ENCODE data around the gene HLA-G. TPM values are rescaled to one million over a fixed set of nuclear protein-coding genes. Genes with fewer than 3 reads are reported as not detected.
A peak's percentile ranks its signal among the peaks of the same experiment; 100 is the strongest.

HLA-G gene
- total RNA-seq, 4 donors from 2014 or later: not detected

DNA sequence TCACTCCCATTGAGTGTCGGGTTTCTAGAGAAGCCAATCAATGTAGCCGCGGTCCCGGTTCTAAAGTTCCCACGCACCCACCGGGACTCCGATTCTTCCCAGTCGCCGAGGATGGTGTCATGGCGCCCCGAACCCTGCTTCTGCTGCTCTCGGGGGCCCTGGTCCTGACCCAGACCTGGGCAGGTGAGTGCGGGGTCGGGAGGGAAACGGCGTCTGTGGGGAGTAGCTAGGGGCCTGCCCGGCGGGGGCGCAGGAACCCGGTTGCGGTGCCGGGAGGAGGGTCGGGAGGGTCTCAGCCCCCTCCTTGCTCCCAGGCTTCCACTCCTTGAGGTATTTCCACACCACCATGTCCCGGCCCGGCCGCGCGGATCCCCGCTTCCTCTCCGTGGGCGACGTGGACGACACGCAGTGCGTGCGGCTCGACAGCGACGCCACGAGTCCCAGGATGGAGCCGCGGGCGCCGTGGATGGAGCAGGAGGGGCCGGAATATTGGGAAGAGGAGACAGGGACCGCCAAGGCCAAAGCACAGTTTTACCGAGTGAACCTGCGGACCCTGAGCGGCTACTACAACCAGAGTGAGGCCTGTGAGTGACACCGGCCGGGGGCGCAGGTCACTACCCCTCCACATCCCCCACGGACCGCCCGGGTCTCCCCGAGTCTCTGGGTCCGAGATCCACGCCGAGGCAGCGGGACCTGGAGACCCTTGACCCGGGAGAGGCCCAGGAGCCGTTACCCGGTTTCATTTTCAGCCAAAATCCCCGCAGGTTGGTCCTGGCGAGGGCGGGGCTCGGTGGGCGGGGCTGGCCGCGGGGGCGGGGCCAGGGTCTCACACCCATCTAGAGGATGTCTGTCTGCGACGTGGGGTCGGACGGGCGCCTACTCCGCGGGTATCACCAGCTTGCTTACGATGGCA, 35.2 kb upstream of the HLA-G start:
- intact Hi-C loops (cut with DNase I): no loop called here
- H3K27me3 ChIP-seq: peaks cover 0 to 36% (median 0%) of the 10 kb centered on the region in 4 donors
- no peaks in the 10 kb centered on the region for H3K36me3 ChIP-seq
- H3K27ac ChIP-seq (replicated peaks in 1 of 4): peak overlapping the region in 2 of 4 donors; percentile 18 to 53
- peak overlapping the region; percentile 63 to 73 (median 66) for H3K4me3 ChIP-seq
- no peaks in the 10 kb centered on the region for H3K9me3 ChIP-seq
- peaks cover 6 to 20% (median 17%) of the 10 kb centered on the region in 4 donors for H3K4me1 ChIP-seq
- no peak for DNase-seq (ENCODE audit: extremely low spot score)
- 3% methylated on average over 38 of the region's 79 CpGs for WGBS
- TF ChIP-seq, protein P1, sequence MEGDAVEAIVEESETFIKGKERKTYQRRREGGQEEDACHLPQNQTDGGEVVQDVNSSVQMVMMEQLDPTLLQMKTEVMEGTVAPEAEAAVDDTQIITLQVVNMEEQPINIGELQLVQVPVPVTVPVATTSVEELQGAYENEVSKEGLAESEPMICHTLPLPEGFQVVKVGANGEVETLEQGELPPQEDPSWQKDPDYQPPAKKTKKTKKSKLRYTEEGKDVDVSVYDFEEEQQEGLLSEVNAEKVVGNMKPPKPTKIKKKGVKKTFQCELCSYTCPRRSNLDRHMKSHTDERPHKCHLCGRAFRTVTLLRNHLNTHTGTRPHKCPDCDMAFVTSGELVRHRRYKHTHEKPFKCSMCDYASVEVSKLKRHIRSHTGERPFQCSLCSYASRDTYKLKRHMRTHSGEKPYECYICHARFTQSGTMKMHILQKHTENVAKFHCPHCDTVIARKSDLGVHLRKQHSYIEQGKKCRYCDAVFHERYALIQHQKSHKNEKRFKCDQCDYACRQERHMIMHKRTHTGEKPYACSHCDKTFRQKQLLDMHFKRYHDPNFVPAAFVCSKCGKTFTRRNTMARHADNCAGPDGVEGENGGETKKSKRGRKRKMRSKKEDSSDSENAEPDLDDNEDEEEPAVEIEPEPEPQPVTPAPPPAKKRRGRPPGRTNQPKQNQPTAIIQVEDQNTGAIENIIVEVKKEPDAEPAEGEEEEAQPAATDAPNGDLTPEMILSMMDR (IDR thresholded peaks at IDR 0.05): peak; percentile 59 to 70 (median 64)
- TF ChIP-seq EP300 (IDR thresholded peaks at IDR 0.05): no peak
- no peak for TF ChIP-seq POLR2A (IDR thresholded peaks at IDR 0.05; ENCODE audit: low read depth)
- TF ChIP-seq POLR2AphosphoS5 (IDR thresholded peaks at IDR 0.05): peak in 1 of 2 donors; percentile 25

DNA sequence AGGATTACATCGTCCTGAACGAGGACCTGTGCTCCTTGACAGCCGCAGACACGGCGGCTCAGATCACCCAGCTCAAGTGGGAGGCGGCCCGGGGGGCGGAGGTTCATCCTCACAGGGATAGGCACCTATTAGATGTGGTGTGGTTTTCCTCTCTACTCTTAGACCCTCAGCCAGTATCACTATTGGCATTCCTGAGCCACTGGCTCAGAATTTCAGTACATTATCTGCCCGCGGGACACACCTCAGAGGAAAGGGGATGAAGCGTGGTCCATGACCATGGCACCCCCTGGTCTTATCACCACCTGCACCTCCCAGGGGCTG, 34.6 kb upstream of the HLA-G start:
- TF ChIP-seq POLR2A (IDR thresholded peaks at IDR 0.05; ENCODE audit: low read depth) (no peak), EP300 (IDR thresholded peaks at IDR 0.05) (no peak), POLR2AphosphoS5 (IDR thresholded peaks at IDR 0.05) (no peak)
- TF ChIP-seq, protein P1 (IDR thresholded peaks at IDR 0.05): no peak
- Histone ChIP-seq H3K4me1 (peaks cover 6 to 20% (median 17%) of the 10 kb centered on the region in 4 donors), H3K4me3 (peak overlapping the region; percentile 63 to 73 (median 66)), H3K27me3 (peaks cover 0 to 34% (median 0%) of the 10 kb centered on the region in 4 donors), H3K9me3 (no peaks in the 10 kb centered on the region), H3K27ac (replicated peaks in 1 of 4) (no peak overlapping the region), H3K36me3 (no peaks in the 10 kb centered on the region)
- intact Hi-C loops (cut with DNase I): no loop called here
- 76% methylated on average over 3 of the region's 11 CpGs for WGBS
- no peak for DNase-seq (ENCODE audit: extremely low spot score)

DNA sequence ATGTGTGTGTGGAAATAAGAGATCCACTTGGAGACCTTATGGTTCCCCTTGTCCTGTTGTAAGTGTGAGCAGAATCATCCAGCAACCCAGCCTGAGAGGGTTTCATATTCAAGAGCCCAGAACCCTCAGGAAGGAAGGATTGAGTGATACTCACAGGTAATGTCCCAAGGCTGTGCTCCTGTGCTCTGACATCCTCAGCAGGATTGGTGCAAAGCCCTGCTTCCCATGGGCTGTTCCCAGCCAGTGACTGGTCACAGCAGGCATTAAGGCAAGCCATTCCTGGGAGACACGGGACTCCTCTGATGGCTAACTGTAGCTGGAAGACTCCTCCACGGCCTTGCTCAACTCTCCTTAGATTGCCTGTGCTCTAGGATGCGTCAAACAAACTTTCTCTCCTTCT, 33.8 kb upstream of the HLA-G start:
- peak; percentile 47 for DNase-seq (ENCODE audit: extremely low spot score)
- Histone ChIP-seq H3K4me3 (no peak overlapping the region), H3K4me1 (peaks cover 6 to 20% (median 17%) of the 10 kb centered on the region in 4 donors), H3K9me3 (no peaks in the 10 kb centered on the region), H3K27ac (replicated peaks in 1 of 4) (no peak overlapping the region), H3K36me3 (no peaks in the 10 kb centered on the region), H3K27me3 (peaks cover 0 to 29% (median 0%) of the 10 kb centered on the region in 4 donors)
- no peak for TF ChIP-seq EP300 (IDR thresholded peaks at IDR 0.05)
- intact Hi-C loops (cut with DNase I): no loop called here
- WGBS: 56% methylated on average over 3 of the region's 3 CpGs

DNA sequence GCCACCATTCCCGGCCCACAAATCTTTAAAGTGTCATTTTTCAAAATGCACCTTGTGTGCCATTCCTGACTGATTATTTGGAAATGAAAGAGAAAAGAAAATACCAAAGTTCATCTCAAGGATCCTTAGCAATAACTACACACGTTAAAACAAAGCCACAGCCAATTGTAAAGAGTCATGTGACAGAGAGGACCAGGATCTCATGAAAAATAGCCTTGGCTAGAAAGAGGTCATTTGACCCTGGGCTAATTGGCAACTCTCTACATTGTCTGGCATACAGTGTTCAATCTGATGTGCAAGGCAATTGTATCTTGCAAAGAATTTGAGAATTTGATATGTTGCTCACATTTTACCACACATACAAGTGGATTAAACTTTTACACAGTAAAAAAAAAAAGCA, 31.6 kb upstream of the HLA-G start:
- TF ChIP-seq, protein P1 (IDR thresholded peaks at IDR 0.05): no peak
- Histone ChIP-seq H3K4me1 (peaks cover 6 to 20% (median 17%) of the 10 kb centered on the region in 4 donors), H3K9me3 (no peaks in the 10 kb centered on the region), H3K4me3 (no peak overlapping the region), H3K36me3 (no peaks in the 10 kb centered on the region), H3K27ac (replicated peaks in 1 of 4) (no peak overlapping the region), H3K27me3 (peaks cover 0 to 40% (median 0%) of the 10 kb centered on the region in 4 donors)
- intact Hi-C loops (cut with DNase I): no loop called here
- no peak for DNase-seq (ENCODE audit: extremely low spot score)
- 54% methylated on average over 2 of the region's 2 CpGs for WGBS

DNA sequence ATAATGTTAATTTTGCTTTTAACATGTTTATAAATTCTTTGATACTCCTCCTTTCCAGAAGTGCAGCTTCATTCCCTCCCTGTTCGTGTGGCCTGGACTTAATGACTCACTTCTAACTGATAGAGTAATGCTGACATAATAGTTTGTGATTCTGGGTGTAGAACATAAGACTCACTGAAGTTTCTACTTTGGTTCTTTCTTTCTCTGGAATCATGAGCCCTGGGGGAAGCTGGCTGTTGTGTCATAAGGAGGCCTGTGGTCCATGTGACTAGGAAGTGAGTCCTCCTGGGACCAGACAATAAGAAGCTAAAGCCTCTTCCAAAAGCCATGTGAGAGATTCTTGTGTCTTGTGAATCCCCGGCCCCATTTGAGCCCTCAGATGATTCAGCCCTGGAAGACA, 30.5 kb upstream of the HLA-G start:
- Histone ChIP-seq H3K9me3 (no peaks in the 10 kb centered on the region), H3K4me1 (peaks cover 6 to 13% (median 10%) of the 10 kb centered on the region in 4 donors), H3K27ac (replicated peaks in 1 of 4) (no peak overlapping the region), H3K4me3 (no peak overlapping the region), H3K36me3 (no peaks in the 10 kb centered on the region), H3K27me3 (peaks cover 0 to 40% (median 0%) of the 10 kb centered on the region in 4 donors)
- DNase-seq (ENCODE audit: extremely low spot score): no peak
- intact Hi-C loops (cut with DNase I): no loop called here
- TF ChIP-seq, protein P1 (IDR thresholded peaks at IDR 0.05): no peak
- TF ChIP-seq POLR2A (IDR thresholded peaks at IDR 0.05; ENCODE audit: low read depth) (no peak), POLR2AphosphoS5 (IDR thresholded peaks at IDR 0.05) (no peak), EP300 (IDR thresholded peaks at IDR 0.05) (no peak)
- WGBS: 23% methylated on average over 2 of the region's 2 CpGs
